DMS79 (cell line): ENCODE data around the gene PHKG2.
"Not testable (repeated sequence)": the region's sequence is repeated elsewhere in the genome, so short reads cannot be mapped to it uniquely, and the experiment has no call there.

ENCODE experiments used
- DNase-seq: peaks from one replicate; lab custom pipeline; 2025; lab: John Stamatoyannopoulos, UW

PHKG2 gene

GRCh38 chr16:30747799-30748633, at the start of gene PHKG2:
Gene PHKG2 (plus strand): TSS chr16:30748425. CDS start chr16:30748821, 396 bp downstream.
- peak; percentile 98 for DNase-seq

GRCh38 chr16:30698816-30699614, 49.2 kb upstream of the PHKG2 start, which contains the start of gene SRCAP:
Gene SRCAP (plus strand): TSS chr16:30699171. CDS start chr16:30700825, 1,654 bp downstream.
- peak; percentile 46 for DNase-seq

GRCh38 chr16:30699615-30700099, 48.6 kb upstream of the PHKG2 start:
- DNase-seq: no peak

GRCh38 chr16:30700491-30700890, 47.7 kb upstream of the PHKG2 start:
- no peak for DNase-seq

- no peak for DNase-seq
Observed at GRCh38 chr16:30700971-30701370, 47.3 kb upstream of the PHKG2 start.

GRCh38 chr16:30703071-30703470, 45.2 kb upstream of the PHKG2 start:
- DNase-seq: not testable (repeated sequence)

GRCh38 chr16:30703971-30704370, 44.3 kb upstream of the PHKG2 start:
- DNase-seq: no peak

GRCh38 chr16:30706046-30706445, 42.2 kb upstream of the PHKG2 start:
- DNase-seq: no peak

- DNase-seq: no peak
Observed at GRCh38 chr16:30710971-30711370, 37.3 kb upstream of the PHKG2 start.

GRCh38 chr16:30711712-30712111, 36.5 kb upstream of the PHKG2 start:
- no peak for DNase-seq

GRCh38 chr16:30715750-30716445, 32.3 kb upstream of the PHKG2 start:
- no peak for DNase-seq

GRCh38 chr16:30720086-30720485, 28.1 kb upstream of the PHKG2 start:
- DNase-seq: no peak

- DNase-seq: no peak
Observed at GRCh38 chr16:30720694-30721093, 27.5 kb upstream of the PHKG2 start.

- DNase-seq: no peak
Observed at GRCh38 chr16:30721167-30721566, 27.1 kb upstream of the PHKG2 start.

- no peak for DNase-seq
Observed at GRCh38 chr16:30721606-30722005, 26.6 kb upstream of the PHKG2 start.

- DNase-seq: no peak
Observed at GRCh38 chr16:30722443-30722842, 25.8 kb upstream of the PHKG2 start.

- no peak for DNase-seq
Observed at GRCh38 chr16:30722916-30723315, 25.3 kb upstream of the PHKG2 start.

GRCh38 chr16:30723725-30724355, 24.4 kb upstream of the PHKG2 start:
- no peak for DNase-seq

GRCh38 chr16:30724641-30725417, 23.4 kb upstream of the PHKG2 start:
- DNase-seq: no peak

GRCh38 chr16:30725418-30725792, 22.8 kb upstream of the PHKG2 start:
- no peak for DNase-seq

- DNase-seq: no peak
Observed at GRCh38 chr16:30728321-30728720, 19.9 kb upstream of the PHKG2 start.
